Loucy (cell line): ENCODE measurements around the gene SUSD6.

ENCODE experiments used
- H2AFZ ChIP-seq: fragments of 200-600 bp; sonication (generic); 2 replicates; pipeline ENCODE4 v1.6.0; 2016; ENCODE audit warnings: antibody characterized with exemption, mild to moderate bottlenecking, low read length, moderate library complexity
- H3F3A ChIP-seq: fragments of 200-600 bp; 2 replicates; pipeline ENCODE4 v1.6.0; 2016; ENCODE audit warnings: antibody characterized with exemption, low read depth, mild to moderate bottlenecking
- H3K27me3 ChIP-seq: fragments of 200-600 bp; sonication (generic); 2 replicates; pipeline ENCODE4 v1.6.1; 2014; ENCODE audit warnings: low read length, mild to moderate bottlenecking; ENCODE audit not compliant: insufficient read depth, poor library complexity, severe bottlenecking
- H3K36me3 ChIP-seq: fragments of 200-600 bp; sonication (generic); 2 replicates; pipeline ENCODE4 v1.6.1; 2016; ENCODE audit warnings: low read length; ENCODE audit not compliant: insufficient read depth
- H3K4me1 ChIP-seq: fragments of 200-600 bp; sonication (generic); 2 replicates; pipeline ENCODE4 v1.5.1; 2014; ENCODE audit warnings: low read length, mild to moderate bottlenecking; ENCODE audit not compliant: insufficient read depth, poor library complexity, severe bottlenecking
- H3K4me2 ChIP-seq: fragments of 200-600 bp; sonication (generic); 2 replicates; pipeline ENCODE4 v1.6.0; 2014; ENCODE audit warnings: antibody characterized with exemption, low read length, low read depth, mild to moderate bottlenecking; ENCODE audit not compliant: poor library complexity, severe bottlenecking
- H3K4me3 ChIP-seq: fragments of 200-600 bp; sonication (generic); 2 replicates; pipeline ENCODE4 v1.5.1; 2014; ENCODE audit warnings: low read length, mild to moderate bottlenecking, mixed read lengths; ENCODE audit not compliant: poor library complexity, severe bottlenecking
- H3K79me2 ChIP-seq: fragments of 200-600 bp; sonication (generic); 2 replicates; pipeline ENCODE4 v1.6.1; 2014; ENCODE audit warnings: low read length; ENCODE audit not compliant: insufficient read depth
- H3K9ac ChIP-seq: fragments of 200-600 bp; sonication (generic); 2 replicates; pipeline ENCODE4 v1.6.0; 2014; ENCODE audit warnings: mild to moderate bottlenecking, low read depth, low read length, moderate library complexity; ENCODE audit not compliant: poor library complexity, severe bottlenecking
- H3K9me2 ChIP-seq: fragments of 200-600 bp; sonication (generic); replicated peaks from 2 replicates; pipeline ENCODE4 v1.6.1; 2016; ENCODE audit warnings: low read depth, low read length, mixed read lengths
- H3K9me3 ChIP-seq: fragments of 200-600 bp; sonication (generic); 2 replicates; pipeline ENCODE4 v1.6.1; 2014; ENCODE audit warnings: mild to moderate bottlenecking, antibody characterized with exemption, low read length, low read depth; ENCODE audit not compliant: insufficient read depth
- H4K20me1 ChIP-seq: fragments of 200-600 bp; sonication (generic); 2 replicates; pipeline ENCODE4 v1.6.0; 2014; ENCODE audit warnings: antibody characterized with exemption, low read length, mild to moderate bottlenecking; ENCODE audit not compliant: insufficient read depth, poor library complexity, severe bottlenecking
- CTCF ChIP-seq: fragments of 200-600 bp; sonication (generic); conservative IDR thresholded peaks from 2 replicates; pipeline ENCODE4 v1.5.1; 2014; ENCODE audit warnings: mild to moderate bottlenecking, antibody characterized with exemption, low read length
- EZH2phosphoT487 ChIP-seq: fragments of 200-600 bp; IDR thresholded peaks from 2 replicates; pipeline ENCODE4 v1.6.1; 2018; ENCODE audit warnings: antibody characterized with exemption, mild to moderate bottlenecking, moderate library complexity, borderline replicate concordance

The SUSD6 gene

DNA sequence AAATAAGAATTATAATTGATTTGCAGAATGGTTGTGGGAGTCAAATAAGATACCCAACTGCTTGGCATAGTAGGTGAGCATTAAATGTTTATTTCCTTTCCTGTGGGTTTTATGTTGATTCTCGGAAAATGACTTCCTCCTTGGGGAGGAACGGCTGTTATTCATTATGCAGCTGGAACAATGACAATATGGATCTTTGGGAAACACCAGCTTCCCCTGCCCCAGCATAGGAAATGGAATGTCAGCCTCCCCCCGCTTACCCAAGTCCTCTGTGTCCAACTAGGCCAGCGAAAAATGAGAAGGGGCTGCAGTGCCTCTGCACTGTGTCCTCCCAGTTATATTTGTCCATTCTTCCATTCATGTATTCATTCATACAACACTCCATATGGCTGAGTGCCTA is 25.0 kb upstream of the SUSD6 start:
- H3K9me2 ChIP-seq: no peaks in the 10 kb centered on the region
- no peak overlapping the region for H3K4me3 ChIP-seq
- no peaks in the 10 kb centered on the region for H4K20me1 ChIP-seq
- H3F3A ChIP-seq: no peaks in the 10 kb centered on the region
- no peak overlapping the region for H3K4me2 ChIP-seq
- no peaks in the 10 kb centered on the region for H3K27me3 ChIP-seq
- no peaks in the 10 kb centered on the region for H3K36me3 ChIP-seq
- H3K9me3 ChIP-seq: no peaks in the 10 kb centered on the region
- no peaks in the 10 kb centered on the region for H3K4me1 ChIP-seq
- H3K79me2 ChIP-seq: no peaks in the 10 kb centered on the region
- H2AFZ ChIP-seq: no peak overlapping the region
- H3K9ac ChIP-seq: no peak overlapping the region
- TF ChIP-seq CTCF (no peak), EZH2phosphoT487 (no peak)

DNA sequence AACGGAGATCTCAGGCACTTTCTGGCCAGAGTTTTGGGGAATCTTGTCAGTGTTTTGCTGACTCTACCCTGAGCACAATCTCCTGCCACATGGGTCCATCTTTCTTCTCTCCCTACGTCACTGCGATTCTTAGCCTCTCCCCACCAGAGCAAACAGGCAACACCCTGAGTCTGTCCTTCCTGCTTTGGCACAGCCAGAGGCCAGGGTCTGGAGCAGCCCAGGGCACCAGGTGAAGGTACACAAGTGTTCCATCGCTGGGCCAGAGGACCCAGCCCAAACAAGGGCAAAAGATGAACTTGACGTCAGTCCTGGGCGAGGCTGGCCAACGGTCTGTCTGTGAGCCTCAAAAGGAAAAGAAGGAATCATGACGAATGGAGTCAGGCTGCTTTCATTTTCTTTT is 24.0 kb upstream of the SUSD6 start:
- Histone ChIP-seq H3K4me3 (no peak overlapping the region), H3K36me3 (no peaks in the 10 kb centered on the region), H3K9me2 (no peaks in the 10 kb centered on the region), H3K4me1 (no peaks in the 10 kb centered on the region), H4K20me1 (no peaks in the 10 kb centered on the region), H3K4me2 (peak overlapping the region; percentile 22), H3K79me2 (no peaks in the 10 kb centered on the region), H2AFZ (peak overlapping the region; percentile 59), H3K27me3 (no peaks in the 10 kb centered on the region), H3F3A (no peaks in the 10 kb centered on the region), H3K9ac (no peak overlapping the region), H3K9me3 (no peaks in the 10 kb centered on the region)
- TF ChIP-seq CTCF: no peak
- no peak for TF ChIP-seq EZH2phosphoT487

- Histone ChIP-seq H3K79me2 (no peaks in the 10 kb centered on the region), H3K36me3 (no peaks in the 10 kb centered on the region), H3K4me3 (no peak overlapping the region), H3K9ac (no peak overlapping the region), H3K4me2 (no peak overlapping the region), H3K9me2 (no peaks in the 10 kb centered on the region), H3K27me3 (no peaks in the 10 kb centered on the region), H2AFZ (no peak overlapping the region), H4K20me1 (no peaks in the 10 kb centered on the region), H3K4me1 (no peaks in the 10 kb centered on the region), H3F3A (no peaks in the 10 kb centered on the region), H3K9me3 (no peaks in the 10 kb centered on the region)
- TF ChIP-seq EZH2phosphoT487: no peak
- no peak for TF ChIP-seq CTCF
Observed at GRCh38 chr14:69591317-69591716, 20.1 kb upstream of the SUSD6 start.
